H1 (cell line): ENCODE results near the gene ZNF705A. TPM values are rescaled to one million over a fixed set of nuclear protein-coding genes. Genes with fewer than 3 reads are reported as not detected.

Experiments
- CTCF ChIA-PET: fragments of 300-600 bp; sonication (Branson Sonifier 250); formaldehyde crosslinking; loops from one replicate; lab custom pipeline; 2021; ENCODE audit not compliant: partially characterized antibody; lab: Charles Lee
- POLR2A ChIA-PET: fragments of 300-600 bp; sonication (Branson Sonifier 250); formaldehyde crosslinking; loops from one replicate; lab custom pipeline; 2021; ENCODE audit warnings: inconsistent platforms; ENCODE audit not compliant: partially characterized antibody; lab: Charles Lee
- DNase-seq, 2 experiments: peaks; one replicate each; pipeline versions ENCODE4 v3.0.0 to v3.0.0-alpha.2; 2010 to 2022; ENCODE audit warnings: low spot score in 2 of 2, low read depth in 1 of 2, mixed read lengths in 1 of 2
- FAIRE-seq: peaks from 2 replicates; lab custom pipeline; 2011; peaks lifted over from hg19 to GRCh38; lab: Jason Lieb, UNC
- H2AFZ ChIP-seq: 2 replicates; pipeline ENCODE4 v1.8.1; 2012; ENCODE audit warnings: low read length, inconsistent platforms
- H2AK5ac ChIP-seq: 2 replicates; pipeline ENCODE4 v1.6.1; 2013; ENCODE audit warnings: low read depth, low read length
- H2BK120ac ChIP-seq: replicated peaks from 2 replicates; pipeline ENCODE3; 2013; ENCODE audit warnings: low read depth, low read length, inconsistent platforms
- H2BK12ac ChIP-seq: 2 replicates; pipeline ENCODE4 v1.6.1; 2013; ENCODE audit warnings: low read depth, low read length
- H2BK15ac ChIP-seq: 2 replicates; pipeline ENCODE4 v1.6.1; 2013; ENCODE audit warnings: low read length
- H2BK20ac ChIP-seq: 2 replicates; pipeline ENCODE4 v1.6.1; 2013; ENCODE audit warnings: low read length
- H2BK5ac ChIP-seq: 2 replicates; pipeline ENCODE4 v1.6.1; 2013; ENCODE audit warnings: low read depth, low read length
- H3K14ac ChIP-seq: 2 replicates; pipeline ENCODE4 v1.6.1; 2013; ENCODE audit warnings: inconsistent platforms; ENCODE audit not compliant: insufficient read length
- H3K18ac ChIP-seq: 2 replicates; pipeline ENCODE4 v1.6.1; 2013; ENCODE audit warnings: low read length; ENCODE audit errors: extremely low read depth
- H3K23ac ChIP-seq: 2 replicates; pipeline ENCODE4 v1.6.1; 2013; ENCODE audit warnings: inconsistent platforms; ENCODE audit not compliant: insufficient read length
- H3K23me2 ChIP-seq: 2 replicates; pipeline ENCODE4 v1.6.1; 2013; ENCODE audit warnings: low read depth, low read length
- H3K27ac ChIP-seq: 2 replicates; pipeline ENCODE4 v1.6.1; 2011; ENCODE audit warnings: low read depth, low read length, inconsistent platforms
- H3K27me3 ChIP-seq, 4 experiments: replicated peaks in 1 of 4; 1 replicate in 1 of 4; 2 replicates in 3 of 4; pipeline versions ENCODE4 v1.6.1 to v1.8.1; 2011 to 2013; ENCODE audit warnings: low read length in 3 of 4, mild to moderate bottlenecking in 3 of 4, inconsistent platforms in 2 of 4, mixed read lengths in 2 of 4, moderate library complexity in 1 of 4; ENCODE audit not compliant: control insufficient read depth in 3 of 4, insufficient read depth in 3 of 4; ENCODE audit errors: extremely low read depth in 1 of 4
- H3K36me3 ChIP-seq, 4 experiments: 2 replicates each; pipeline versions ENCODE4 v1.6.1 to v1.8.1; 2011 to 2013; ENCODE audit warnings: mild to moderate bottlenecking in 4 of 4, low read length in 3 of 4, moderate library complexity in 2 of 4, control low read depth in 1 of 4, inconsistent platforms in 1 of 4; ENCODE audit not compliant: insufficient read depth in 4 of 4, control insufficient read depth in 2 of 4
- H3K4ac ChIP-seq: replicated peaks from 2 replicates; pipeline ENCODE3; 2013; ENCODE audit warnings: low read length, low read depth, mixed read lengths, inconsistent platforms; ENCODE audit not compliant: insufficient read length
- H3K4me1 ChIP-seq, 4 experiments: replicated peaks in 1 of 4; 1 replicate in 1 of 4; 2 replicates in 3 of 4; pipeline versions ENCODE4 v1.6.1 to v1.8.1; 2011 to 2013; ENCODE audit warnings: low read length in 3 of 4, inconsistent platforms in 2 of 4, mixed read lengths in 1 of 4; ENCODE audit not compliant: insufficient read depth in 4 of 4, control insufficient read depth in 3 of 4
- H3K4me2 ChIP-seq, 2 experiments: 2 replicates each; pipeline versions ENCODE4 v1.6.1 to v1.8.1; 2011 to 2013; ENCODE audit warnings: low read depth in 2 of 2, low read length in 2 of 2, control low read depth in 1 of 2, inconsistent platforms in 1 of 2, mild to moderate bottlenecking in 1 of 2; ENCODE audit not compliant: insufficient read depth in 1 of 2
- H3K4me3 ChIP-seq, 4 experiments: fragments of 200-600, 300-600 bp in 1 of 4; sonication (generic), shearing (Covaris generic), sonication (Bioruptor Twin) in 1 of 4; 2 replicates each; pipeline versions ENCODE4 v1.5.1 to v1.8.1; 2011 to 2016; ENCODE audit warnings: low read length in 4 of 4, low read depth in 3 of 4, control low read depth in 2 of 4, inconsistent platforms in 2 of 4, mild to moderate bottlenecking in 2 of 4, mixed read lengths in 1 of 4, moderate library complexity in 1 of 4; ENCODE audit not compliant: insufficient read depth in 2 of 4; ENCODE audit errors: extremely low read depth in 1 of 4
- H3K56ac ChIP-seq: replicated peaks from 2 replicates; pipeline ENCODE3; 2013; ENCODE audit warnings: low read depth, mild to moderate bottlenecking, mixed read lengths, low read length, inconsistent platforms; ENCODE audit not compliant: insufficient read length
- H3K79me1 ChIP-seq: 2 replicates; pipeline ENCODE4 v1.6.1; 2013; ENCODE audit warnings: low read depth, low read length, control low read depth
- H3K79me2 ChIP-seq, 2 experiments: 2 replicates each; pipeline versions ENCODE4 v1.6.1 to v1.8.1; 2012 to 2013; ENCODE audit warnings: low read length in 2 of 2, mild to moderate bottlenecking in 2 of 2, inconsistent platforms in 1 of 2; ENCODE audit not compliant: insufficient read depth in 2 of 2, control insufficient read depth in 1 of 2
- H3K9ac ChIP-seq, 4 experiments: replicated peaks in 1 of 4; 1 replicate in 1 of 4; 2 replicates in 3 of 4; pipeline versions ENCODE4 v1.6.1 to v1.8.1; 2011 to 2013; ENCODE audit warnings: low read depth in 3 of 4, low read length in 3 of 4, control low read depth in 2 of 4, mild to moderate bottlenecking in 2 of 4, moderate library complexity in 2 of 4, inconsistent platforms in 1 of 4; ENCODE audit errors: extremely low read depth in 1 of 4
- H3K9me3 ChIP-seq, 2 experiments: 2 replicates each; pipeline versions ENCODE4 v1.6.1 to v1.8.1; 2012 to 2013; ENCODE audit warnings: mild to moderate bottlenecking in 2 of 2, moderate library complexity in 2 of 2, control low read depth in 1 of 2, inconsistent platforms in 1 of 2, low read depth in 1 of 2, low read length in 1 of 2, mixed read lengths in 1 of 2; ENCODE audit not compliant: insufficient read depth in 2 of 2
- H4K20me1 ChIP-seq, 2 experiments: replicated peaks in 1 of 2; 2 replicates each; pipeline versions ENCODE3 to v1.8.1; 2011 to 2013; ENCODE audit warnings: inconsistent platforms in 2 of 2, low read length in 2 of 2, mild to moderate bottlenecking in 1 of 2; ENCODE audit not compliant: insufficient read depth in 2 of 2, control insufficient read depth in 1 of 2
- H4K5ac ChIP-seq: 2 replicates; pipeline ENCODE4 v1.6.1; 2013; ENCODE audit warnings: low read length, low read depth, mixed read lengths, inconsistent platforms; ENCODE audit not compliant: insufficient read length
- H4K8ac ChIP-seq: 2 replicates; pipeline ENCODE4 v1.8.0; 2013; ENCODE audit warnings: mild to moderate bottlenecking, moderate library complexity, low read length, inconsistent platforms; ENCODE audit not compliant: insufficient read depth; ENCODE audit errors: extremely low read depth
- H4K91ac ChIP-seq: replicated peaks from 2 replicates; pipeline ENCODE3; 2013; ENCODE audit warnings: low read length, mixed read lengths, inconsistent platforms; ENCODE audit not compliant: insufficient read length
- CBX8 ChIP-seq: fragments of 300-800, 300-1000 bp; sonication (generic); IDR thresholded peaks from 2 replicates; pipeline ENCODE4 v1.7.1; 2016; ENCODE audit warnings: low read depth, low read length, borderline replicate concordance
- CREB1 ChIP-seq: IDR thresholded peaks from 2 replicates; pipeline ENCODE4 v1.6.1; 2012; ENCODE audit warnings: inconsistent platforms
- EZH2 ChIP-seq: fragments of 200-600 bp; sonication (generic); IDR thresholded peaks from 2 replicates; pipeline ENCODE4 v1.7.1; 2012; ENCODE audit warnings: low read depth, mild to moderate bottlenecking, moderate library complexity, low read length, inconsistent platforms; ENCODE audit not compliant: severe bottlenecking
- GABPA ChIP-seq: IDR thresholded peaks from 2 replicates; pipeline ENCODE4 v1.6.1; 2011; ENCODE audit warnings: mild to moderate bottlenecking, low read length, moderate library complexity, borderline replicate concordance; ENCODE audit not compliant: insufficient read depth
- JUN ChIP-seq: IDR thresholded peaks from 2 replicates; pipeline ENCODE4 v1.6.1; 2011; ENCODE audit warnings: low read depth, mild to moderate bottlenecking, improper control_type of control experiment, low read length
- NANOG ChIP-seq: IDR thresholded peaks from 2 replicates; pipeline ENCODE4 v1.6.1; 2011; ENCODE audit warnings: low read length, low read depth, mild to moderate bottlenecking, inconsistent platforms; ENCODE audit not compliant: insufficient read depth, poor library complexity, severe bottlenecking
- POU5F1 ChIP-seq: IDR thresholded peaks from 2 replicates; pipeline ENCODE4 v1.6.1; 2011; ENCODE audit warnings: low read depth, mild to moderate bottlenecking, low read length, moderate library complexity
- RBBP5 ChIP-seq: IDR thresholded peaks from 2 replicates; pipeline ENCODE4 v1.7.1; 2012; ENCODE audit warnings: low read depth, mild to moderate bottlenecking, inconsistent platforms, low read length, moderate library complexity, borderline replicate concordance
- SIRT6 ChIP-seq: IDR thresholded peaks from one replicate; pipeline ENCODE4 v1.7.1; 2012; ENCODE audit warnings: low read length, inconsistent platforms
- SP4 ChIP-seq: IDR thresholded peaks from 2 replicates; pipeline ENCODE4 v1.6.1; 2012; ENCODE audit warnings: low read length, inconsistent platforms
- SUZ12 ChIP-seq: fragments of 200-600 bp; sonication (generic); IDR thresholded peaks from 2 replicates; pipeline ENCODE4 v1.6.1; 2012; ENCODE audit warnings: mild to moderate bottlenecking, inconsistent platforms, low read length, moderate library complexity, mixed read lengths
- TAF1 ChIP-seq: IDR thresholded peaks from 2 replicates; pipeline ENCODE4 v1.6.1; 2011; ENCODE audit warnings: mild to moderate bottlenecking, low read depth, low read length
- TCF12 ChIP-seq: IDR thresholded peaks from 2 replicates; pipeline ENCODE4 v1.6.1; 2011; ENCODE audit warnings: low read depth, mild to moderate bottlenecking, low read length
- WGBS, 2 experiments: shearing (Covaris generic) in 1 of 2; methylation state at CpG; one replicate each; pipeline versions ENCODE4 v1.1.6 to v1.1.7; 2013 to 2015; ENCODE audit warnings: low lambda C conversion rate in 2 of 2, mixed read lengths in 2 of 2, inconsistent platforms in 1 of 2, low coverage in 1 of 2, missing lambda C conversion rate in 1 of 2; ENCODE audit not compliant: insufficient replicate concordance in 2 of 2, insufficient coverage in 1 of 2, insufficient read length in 1 of 2; ENCODE audit errors: extremely low coverage in 1 of 2, missing lambda C conversion rate in 1 of 2; 5-methylcytosine and 5-hydroxymethylcytosine counted together
- polyA plus RNA-seq, 7 experiments: library from polyadenylated mRNA; depleted of rRNA in 3 of 7; stranded (reverse) in 5 of 7; unstranded in 2 of 7; fragments of >200 nt in 5 of 7; fragments of 200-250 nt in 2 of 7; gene quantifications; 1 replicate in 5 of 7; 2 replicates in 1 of 7; 4 replicates in 1 of 7; pipeline versions ENCODE4 v1.2.1 to v1.2.3, GENCODE V29; 2011 to 2013; ENCODE audit warnings: missing spikeins in 2 of 7, mixed read lengths in 2 of 7
- total RNA-seq: library from RNA; stranded (reverse); fragmentation: NEBNext Ultra II Directional; extraction: Animal tissue kit (Norgen Biotek cat#: 25700); gene quantifications from 2 replicates; pipeline ENCODE4 v1.2.1, GENCODE V29; 2021

The ZNF705A gene
- total and polyA plus RNA-seq, 2 of the 8 experiments (the other 6 are each of a cell fraction or from before 2014, with no cell fraction given) = not detected

DNA sequence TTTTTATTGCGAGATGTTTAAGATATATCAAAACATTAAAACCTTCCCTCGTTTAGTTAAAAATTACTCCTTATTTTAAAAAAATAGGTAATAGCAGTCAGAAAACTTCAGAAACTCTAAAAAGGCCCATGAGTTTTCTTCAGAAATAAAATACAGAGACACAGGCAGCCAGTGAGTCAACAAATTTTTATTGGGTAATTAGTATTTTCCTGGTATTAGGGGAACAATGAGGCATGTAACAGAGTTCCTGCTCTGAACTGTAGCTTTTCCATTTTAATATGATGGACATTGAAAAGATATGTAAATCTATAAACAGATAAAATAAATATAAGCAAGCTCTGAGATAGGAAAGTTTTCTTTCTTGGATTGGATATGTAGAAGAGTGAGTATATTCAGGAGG, 399 bp upstream of the ZNF705A start:
- 88% methylated on average over 2 of the region's 2 CpGs; no CpG with 5 or more reads in 1 of the 2 experiments for WGBS, 2 experiments
- Histone ChIP-seq H2AFZ (no peak overlapping the region), H3K56ac (no peak overlapping the region), H3K14ac (no peak overlapping the region), H3K4me2 (no peak overlapping the region), H2BK120ac (no peak overlapping the region), H3K4me3 (no peak overlapping the region), H3K27me3 (no peaks in the 10 kb centered on the region), H3K9me3 (no peaks in the 10 kb centered on the region), H3K18ac (no peak overlapping the region), H2BK20ac (no peak overlapping the region), H3K36me3 (no peaks in the 10 kb centered on the region), H3K79me1 (no peaks in the 10 kb centered on the region), H4K20me1 (no peaks in the 10 kb centered on the region), H3K4ac (no peak overlapping the region), H2BK5ac (no peak overlapping the region), H4K91ac (no peak overlapping the region), H3K23ac (no peak overlapping the region), H2BK12ac (no peak overlapping the region), H4K5ac (no peak overlapping the region), H3K27ac (no peak overlapping the region), H4K8ac (no peak overlapping the region), H3K23me2 (no peaks in the 10 kb centered on the region), H3K4me1 (no peaks in the 10 kb centered on the region), H2BK15ac (no peak overlapping the region), H3K79me2 (no peaks in the 10 kb centered on the region), H3K9ac (no peak overlapping the region), H2AK5ac (no peak overlapping the region)
- DNase-seq (no peak), FAIRE-seq (no peak)
- POLR2A ChIA-PET = interaction anchor here (1.2 kb wide), 1 partner anchor 10 kb away, joined by 3 read pairs; no protein-coding TSS in a partner anchor
- CTCF ChIA-PET = interaction anchor here (1.0 kb wide), 1 partner anchor 23 kb away, joined by 3 read pairs; no protein-coding TSS in a partner anchor
- no peak for TF ChIP-seq RBBP5
- no peak for TF ChIP-seq POU5F1
- no peak for TF ChIP-seq EZH2
- no peak for TF ChIP-seq SP4
- no peak for TF ChIP-seq TAF1
- TF ChIP-seq GABPA = no peak
- TF ChIP-seq TCF12 = no peak
- TF ChIP-seq NANOG = no peak
- TF ChIP-seq SUZ12 = no peak
- no peak for TF ChIP-seq JUN
- TF ChIP-seq SIRT6 = no peak
- no peak for TF ChIP-seq CREB1
- no peak for TF ChIP-seq CBX8
